A673 (cell line): ENCODE results near the gene QSOX2.

ENCODE experiments used
- EZH2 ChIP-seq: fragments of 200-600 bp; sonication (generic); IDR thresholded peaks from 2 replicates; pipeline ENCODE4 v1.6.1; 2017; ENCODE audit warnings: borderline replicate concordance, low read depth, mild to moderate bottlenecking, mixed read lengths, antibody characterized with exemption, low read length; ENCODE audit not compliant: poor library complexity, severe bottlenecking
- TF ChIP-seq, protein P1 (sequence below): fragments of 300-800, 200-600 bp; sonication (generic); conservative IDR thresholded peaks from 2 replicates; pipeline ENCODE4 v1.5.1; 2017; ENCODE audit warnings: low read depth, mild to moderate bottlenecking, antibody characterized with exemption, low read length, moderate library complexity, mixed read lengths

GRCh38 chr9:136242248-136242647, 3.4 kb downstream of the QSOX2 start:
- TF ChIP-seq, protein P1, sequence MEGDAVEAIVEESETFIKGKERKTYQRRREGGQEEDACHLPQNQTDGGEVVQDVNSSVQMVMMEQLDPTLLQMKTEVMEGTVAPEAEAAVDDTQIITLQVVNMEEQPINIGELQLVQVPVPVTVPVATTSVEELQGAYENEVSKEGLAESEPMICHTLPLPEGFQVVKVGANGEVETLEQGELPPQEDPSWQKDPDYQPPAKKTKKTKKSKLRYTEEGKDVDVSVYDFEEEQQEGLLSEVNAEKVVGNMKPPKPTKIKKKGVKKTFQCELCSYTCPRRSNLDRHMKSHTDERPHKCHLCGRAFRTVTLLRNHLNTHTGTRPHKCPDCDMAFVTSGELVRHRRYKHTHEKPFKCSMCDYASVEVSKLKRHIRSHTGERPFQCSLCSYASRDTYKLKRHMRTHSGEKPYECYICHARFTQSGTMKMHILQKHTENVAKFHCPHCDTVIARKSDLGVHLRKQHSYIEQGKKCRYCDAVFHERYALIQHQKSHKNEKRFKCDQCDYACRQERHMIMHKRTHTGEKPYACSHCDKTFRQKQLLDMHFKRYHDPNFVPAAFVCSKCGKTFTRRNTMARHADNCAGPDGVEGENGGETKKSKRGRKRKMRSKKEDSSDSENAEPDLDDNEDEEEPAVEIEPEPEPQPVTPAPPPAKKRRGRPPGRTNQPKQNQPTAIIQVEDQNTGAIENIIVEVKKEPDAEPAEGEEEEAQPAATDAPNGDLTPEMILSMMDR: no peak
- TF ChIP-seq EZH2: no peak
